GM12874 (cell line): ENCODE data around the gene ZNF775.

Experiments
- TF ChIP-seq, protein P1 (sequence below): IDR thresholded peaks from 2 replicates; pipeline ENCODE4 v1.5.1; 2011; ENCODE audit warnings: low read depth, mild to moderate bottlenecking, control low read depth, low read length, moderate library complexity; ENCODE audit not compliant: insufficient read depth

ZNF775 gene

DNA sequence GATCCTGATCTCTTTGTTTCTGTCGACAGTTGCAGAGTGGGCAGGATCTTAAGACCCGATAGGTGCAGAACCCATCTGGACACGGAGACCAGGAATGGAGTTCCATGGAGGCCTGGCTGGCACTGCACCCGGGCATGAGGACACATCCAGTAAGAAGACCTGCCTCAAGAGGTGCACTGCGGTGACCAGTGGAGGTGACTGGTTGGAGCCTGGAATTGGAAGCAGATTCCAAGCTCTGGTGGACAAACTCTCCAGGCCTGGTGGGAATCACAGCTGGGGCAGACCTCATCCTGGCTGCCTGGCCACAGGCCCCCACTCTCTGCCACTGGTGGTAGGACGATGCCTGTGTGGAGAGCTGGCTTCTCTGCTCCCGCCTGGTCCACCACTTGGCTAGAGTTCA, 31.0 kb downstream of the ZNF775 start:
- TF ChIP-seq, protein P1, sequence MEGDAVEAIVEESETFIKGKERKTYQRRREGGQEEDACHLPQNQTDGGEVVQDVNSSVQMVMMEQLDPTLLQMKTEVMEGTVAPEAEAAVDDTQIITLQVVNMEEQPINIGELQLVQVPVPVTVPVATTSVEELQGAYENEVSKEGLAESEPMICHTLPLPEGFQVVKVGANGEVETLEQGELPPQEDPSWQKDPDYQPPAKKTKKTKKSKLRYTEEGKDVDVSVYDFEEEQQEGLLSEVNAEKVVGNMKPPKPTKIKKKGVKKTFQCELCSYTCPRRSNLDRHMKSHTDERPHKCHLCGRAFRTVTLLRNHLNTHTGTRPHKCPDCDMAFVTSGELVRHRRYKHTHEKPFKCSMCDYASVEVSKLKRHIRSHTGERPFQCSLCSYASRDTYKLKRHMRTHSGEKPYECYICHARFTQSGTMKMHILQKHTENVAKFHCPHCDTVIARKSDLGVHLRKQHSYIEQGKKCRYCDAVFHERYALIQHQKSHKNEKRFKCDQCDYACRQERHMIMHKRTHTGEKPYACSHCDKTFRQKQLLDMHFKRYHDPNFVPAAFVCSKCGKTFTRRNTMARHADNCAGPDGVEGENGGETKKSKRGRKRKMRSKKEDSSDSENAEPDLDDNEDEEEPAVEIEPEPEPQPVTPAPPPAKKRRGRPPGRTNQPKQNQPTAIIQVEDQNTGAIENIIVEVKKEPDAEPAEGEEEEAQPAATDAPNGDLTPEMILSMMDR, result no peak

DNA sequence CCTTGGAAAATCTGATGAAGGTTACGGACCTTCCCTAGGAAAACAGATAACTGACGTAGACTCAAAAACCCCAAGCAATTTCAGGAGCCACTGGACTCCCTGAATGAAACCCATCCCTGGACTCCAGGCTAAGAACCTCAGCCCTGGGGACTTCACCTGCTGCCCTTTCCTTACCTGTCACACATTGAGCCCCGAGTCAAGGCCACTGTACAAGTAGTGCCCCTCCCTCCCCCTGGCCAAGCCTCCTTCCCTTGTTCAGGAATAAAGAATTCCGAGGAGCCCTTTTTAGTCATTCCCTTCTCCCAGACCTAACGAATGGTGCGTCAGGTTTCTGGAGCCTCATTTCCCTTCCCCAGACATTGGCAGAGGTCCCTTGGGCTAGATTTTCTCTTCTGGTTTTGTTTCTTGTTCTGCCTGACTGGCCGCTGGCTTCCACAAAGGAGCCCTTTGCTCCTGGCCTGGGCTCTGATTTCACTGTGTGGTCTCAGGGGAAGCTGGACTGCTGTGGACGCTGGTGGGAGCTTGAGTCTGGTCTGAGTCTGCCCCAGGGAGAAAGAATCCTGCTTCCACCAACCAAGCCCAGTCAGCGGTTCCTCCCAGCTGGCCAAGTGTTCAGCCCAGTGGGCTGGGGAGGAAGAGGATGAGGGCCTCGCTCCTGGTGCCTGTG, 31.7 kb downstream of the ZNF775 start:
- TF ChIP-seq, protein P1, result no peak

DNA sequence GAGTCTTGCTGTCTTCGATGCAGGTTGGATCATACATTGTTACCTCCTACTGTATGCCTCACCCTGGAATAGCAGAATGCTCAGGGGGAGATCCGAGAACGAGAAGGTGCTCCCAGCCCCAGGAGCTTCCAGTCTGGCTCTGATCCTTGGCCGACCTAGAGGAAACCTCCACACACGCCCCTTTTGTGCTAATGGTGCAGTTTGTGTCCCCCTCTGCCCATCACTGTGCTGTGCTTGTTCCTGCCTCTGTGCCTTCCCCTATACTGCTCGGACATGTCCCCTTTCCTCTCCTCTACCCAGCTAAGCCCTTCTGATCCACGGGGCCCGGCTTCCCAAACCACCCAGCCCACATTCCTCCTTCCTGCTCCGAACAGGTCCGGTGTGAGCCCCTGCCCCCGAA, 32.5 kb downstream of the ZNF775 start:
- TF ChIP-seq, protein P1, result no peak

DNA sequence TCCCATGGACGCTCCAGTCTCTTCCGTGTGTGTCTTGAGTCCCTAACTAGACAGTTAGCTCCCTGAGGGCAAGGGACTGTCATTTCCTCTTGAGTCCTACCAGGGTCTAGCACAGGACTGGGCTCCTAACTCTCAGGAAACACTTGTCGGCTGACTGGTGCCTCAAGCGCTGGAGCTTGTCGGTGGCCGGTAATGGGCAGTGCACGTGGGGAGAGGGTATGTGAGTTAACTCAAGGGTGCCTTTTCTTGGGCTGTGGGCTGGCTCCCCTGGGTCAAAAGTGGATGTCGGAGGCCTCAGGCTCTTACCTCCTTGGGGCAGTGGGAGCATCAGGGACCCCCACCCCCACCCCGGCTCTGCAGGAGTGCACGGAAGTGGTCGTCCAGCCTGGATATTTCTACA, 32.9 kb downstream of the ZNF775 start:
- TF ChIP-seq, protein P1, result no peak

DNA sequence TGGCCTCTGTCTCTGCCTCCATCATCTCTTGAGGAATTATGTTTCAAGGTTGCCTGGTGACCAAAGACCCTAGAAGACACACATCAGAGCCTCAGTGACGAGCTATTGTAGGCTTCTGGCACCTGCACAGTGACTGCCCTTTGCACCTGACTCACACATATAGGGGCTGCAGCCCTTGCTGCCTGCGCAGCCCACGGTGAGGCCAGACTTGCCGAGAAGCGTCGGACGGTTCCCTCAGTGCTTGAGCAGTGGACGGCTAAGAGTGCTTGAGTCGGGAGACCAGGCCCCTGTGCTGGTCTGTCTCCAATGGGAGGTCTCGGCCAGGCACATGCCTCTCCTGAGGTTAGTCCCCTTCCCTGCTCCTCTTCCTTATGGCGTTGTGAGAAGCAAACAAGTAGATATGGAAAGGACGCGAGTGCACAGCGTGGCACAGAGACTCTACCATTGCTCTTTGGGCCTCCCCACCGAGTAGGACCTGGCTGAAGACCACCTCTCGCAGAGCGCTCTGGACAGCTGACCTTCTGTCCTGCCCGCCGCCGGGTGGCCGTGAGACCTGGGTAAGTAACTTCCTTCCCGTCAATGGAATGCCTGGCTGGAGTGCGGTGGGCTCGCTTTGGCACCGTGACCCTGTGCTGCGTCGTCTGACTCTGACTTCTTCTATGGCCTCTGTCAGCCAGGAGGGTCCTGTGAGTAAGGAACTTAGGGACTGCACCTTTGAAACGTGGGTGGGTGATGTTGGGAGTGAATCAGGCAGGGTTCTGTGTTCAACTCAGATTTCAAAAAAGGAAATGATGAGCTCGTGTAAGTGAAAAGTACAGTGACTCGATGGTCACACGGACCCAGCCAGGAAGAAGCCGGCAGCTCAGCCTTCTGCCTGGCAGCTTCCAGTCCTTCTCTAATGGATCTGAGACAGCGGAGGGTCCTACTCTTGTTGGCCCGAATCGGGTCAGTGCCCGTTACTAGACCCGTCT, 33.7 kb downstream of the ZNF775 start:
- TF ChIP-seq, protein P1, result no peak

DNA sequence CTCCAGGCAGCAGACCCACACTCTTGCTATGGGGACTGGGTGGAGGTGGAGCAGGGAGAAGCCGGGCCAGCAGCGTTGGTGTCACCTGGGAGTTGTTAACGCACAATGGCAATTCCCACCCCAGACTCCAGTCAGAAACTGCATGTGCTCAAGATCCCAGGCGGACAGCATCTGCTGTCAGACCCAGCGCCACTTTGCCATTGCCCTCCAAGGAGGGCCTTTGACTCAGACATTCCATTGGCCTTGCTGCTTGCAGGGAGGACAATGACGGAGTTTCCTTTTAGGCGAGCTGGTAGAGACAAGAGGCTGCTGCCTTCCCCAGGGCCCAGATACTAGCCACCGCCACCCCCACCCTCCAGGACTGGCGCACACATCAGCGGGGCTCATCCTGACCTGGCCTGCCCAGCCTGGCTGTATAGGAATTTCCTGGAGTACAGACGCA, 34.5 kb downstream of the ZNF775 start:
- TF ChIP-seq, protein P1, result no peak
